OCI-LY7 (cell line): ENCODE data around the gene FYB2.

ENCODE experiments used
- EZH2phosphoT487 ChIP-seq: fragments of 200-600 bp; sonication (generic); IDR thresholded peaks from 2 replicates; pipeline ENCODE4 v1.6.1; 2018; ENCODE audit warnings: low read depth, borderline replicate concordance, mild to moderate bottlenecking, mixed run types, antibody characterized with exemption, low read length, moderate library complexity, mixed read lengths
- TF ChIP-seq, protein P1 (sequence below): fragments of 200-600 bp; sonication (generic); conservative IDR thresholded peaks from 2 replicates; pipeline ENCODE4 v1.5.1; 2014; ENCODE audit warnings: mild to moderate bottlenecking, antibody characterized with exemption, low read length, moderate library complexity, mixed read lengths

DNA sequence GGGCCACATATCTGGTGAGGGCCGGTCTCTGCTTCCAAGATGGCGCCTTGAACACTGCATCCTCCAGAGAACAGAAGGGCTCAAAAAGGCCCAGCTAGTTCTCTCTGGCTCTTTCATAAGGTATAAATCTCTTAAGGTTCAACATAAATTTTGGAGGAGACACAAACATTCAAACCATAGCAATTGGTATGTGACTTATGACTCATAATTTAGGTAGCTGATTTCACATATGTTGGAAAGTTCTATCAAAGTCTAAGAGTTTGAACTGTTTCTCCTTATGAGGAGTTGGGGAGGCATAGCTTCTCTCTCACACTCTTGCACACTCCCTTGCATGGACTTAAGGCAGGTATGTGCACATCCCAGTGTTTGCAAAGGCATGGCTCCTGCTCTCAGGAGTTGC is 5.1 kb upstream of the FYB2 start:
- TF ChIP-seq, protein P1, sequence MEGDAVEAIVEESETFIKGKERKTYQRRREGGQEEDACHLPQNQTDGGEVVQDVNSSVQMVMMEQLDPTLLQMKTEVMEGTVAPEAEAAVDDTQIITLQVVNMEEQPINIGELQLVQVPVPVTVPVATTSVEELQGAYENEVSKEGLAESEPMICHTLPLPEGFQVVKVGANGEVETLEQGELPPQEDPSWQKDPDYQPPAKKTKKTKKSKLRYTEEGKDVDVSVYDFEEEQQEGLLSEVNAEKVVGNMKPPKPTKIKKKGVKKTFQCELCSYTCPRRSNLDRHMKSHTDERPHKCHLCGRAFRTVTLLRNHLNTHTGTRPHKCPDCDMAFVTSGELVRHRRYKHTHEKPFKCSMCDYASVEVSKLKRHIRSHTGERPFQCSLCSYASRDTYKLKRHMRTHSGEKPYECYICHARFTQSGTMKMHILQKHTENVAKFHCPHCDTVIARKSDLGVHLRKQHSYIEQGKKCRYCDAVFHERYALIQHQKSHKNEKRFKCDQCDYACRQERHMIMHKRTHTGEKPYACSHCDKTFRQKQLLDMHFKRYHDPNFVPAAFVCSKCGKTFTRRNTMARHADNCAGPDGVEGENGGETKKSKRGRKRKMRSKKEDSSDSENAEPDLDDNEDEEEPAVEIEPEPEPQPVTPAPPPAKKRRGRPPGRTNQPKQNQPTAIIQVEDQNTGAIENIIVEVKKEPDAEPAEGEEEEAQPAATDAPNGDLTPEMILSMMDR: no peak
- no peak for TF ChIP-seq EZH2phosphoT487
